HUES64 (cell line): ENCODE results near the gene GLOD4.

Experiments used
- H3K27ac ChIP-seq: 2 replicates; pipeline ENCODE4 v1.7.0; 2013; ENCODE audit warnings: low read depth, low read length, inconsistent platforms
- H3K27me3 ChIP-seq: 2 replicates; pipeline ENCODE4 v1.6.1; 2013; ENCODE audit warnings: mild to moderate bottlenecking, low read length; ENCODE audit not compliant: insufficient read depth
- H3K36me3 ChIP-seq: 2 replicates; pipeline ENCODE4 v1.6.1; 2013; ENCODE audit warnings: mild to moderate bottlenecking, low read length; ENCODE audit not compliant: insufficient read depth
- H3K4me1 ChIP-seq: 2 replicates; pipeline ENCODE4 v1.6.1; 2013; ENCODE audit warnings: mild to moderate bottlenecking, low read length, moderate library complexity; ENCODE audit not compliant: insufficient read depth
- H3K4me3 ChIP-seq: 2 replicates; pipeline ENCODE4 v1.5.1; 2013; ENCODE audit warnings: mild to moderate bottlenecking, low read length, moderate library complexity
- H3K9ac ChIP-seq: 2 replicates; pipeline ENCODE4 v1.6.1; 2013; ENCODE audit warnings: mild to moderate bottlenecking, low read depth, low read length
- H3K9me3 ChIP-seq: 2 replicates; pipeline ENCODE4 v1.6.1; 2013; ENCODE audit warnings: low read depth, low read length; ENCODE audit not compliant: insufficient read depth
- WGBS: fragments of 150-250, 120-280 bp; methylation state at CpG from one replicate; pipeline ENCODE4 v1.1.7; 2013; ENCODE audit warnings: missing lambda C conversion rate; 5-methylcytosine and 5-hydroxymethylcytosine counted together

GLOD4 gene

GRCh38 chr17:737561-738113 lies 44.4 kb downstream of the GLOD4 start:
- WGBS: 97% methylated on average over 13 of the region's 13 CpGs
- no peaks in the 10 kb centered on the region; the same call in 1 of the 2 replicates for H3K27me3 ChIP-seq
- no peak overlapping the region for H3K27ac ChIP-seq
- no peaks in the 10 kb centered on the region for H3K9me3 ChIP-seq
- no peak overlapping the region for H3K9ac ChIP-seq
- H3K4me1 ChIP-seq: 0 out of 2 replicates have a peak, but pooled peaks cover 7% of the 10 kb centered on the region
- H3K4me3 ChIP-seq: no peak overlapping the region
- peaks cover 75% of the 10 kb centered on the region for H3K36me3 ChIP-seq

GRCh38 chr17:733743-734142 lies 48.3 kb downstream of the GLOD4 start:
- Histone ChIP-seq H3K9ac (peak overlapping the region; percentile 92; the same call in 1 of the 2 replicates), H3K27ac (no peak overlapping the region), H3K27me3 (peaks cover 3% of the 10 kb centered on the region; the same call in 1 of the 2 replicates), H3K4me3 (peak overlapping the region; percentile 74), H3K4me1 (0 out of 2 replicates have a peak, but pooled peaks cover 7% of the 10 kb centered on the region), H3K9me3 (no peaks in the 10 kb centered on the region), H3K36me3 (peaks cover 39% of the 10 kb centered on the region)
- WGBS: 88% methylated on average over 10 of the region's 10 CpGs

GRCh38 chr17:732902-733720 lies 49.0 kb downstream of the GLOD4 start:
- 0 out of 2 replicates have a peak, but pooled peaks cover 7% of the 10 kb centered on the region for H3K4me1 ChIP-seq
- H3K4me3 ChIP-seq: peak overlapping the region; percentile 74
- peaks cover 33% of the 10 kb centered on the region for H3K36me3 ChIP-seq
- peak overlapping the region; percentile 92 for H3K9ac ChIP-seq
- H3K9me3 ChIP-seq: no peaks in the 10 kb centered on the region
- WGBS: 10% methylated on average over 57 of the region's 57 CpGs
- H3K27ac ChIP-seq: peak overlapping the region; percentile 41; the same call in 1 of the 2 replicates
- H3K27me3 ChIP-seq: peaks cover 3% of the 10 kb centered on the region; the same call in 1 of the 2 replicates

GRCh38 chr17:732067-732901 lies 49.8 kb downstream of the GLOD4 start, which contains the start of gene TLCD3A:
TSS of gene TLCD3A (plus strand) at chr17:732596. CDS start at chr17:732648, 52 bp downstream.
- Histone ChIP-seq H3K36me3 (peaks cover 26% of the 10 kb centered on the region), H3K27me3 (peaks cover 3% of the 10 kb centered on the region; the same call in 1 of the 2 replicates), H3K9ac (peak within 1 kb of the TSS; percentile 92), H3K4me3 (peak within 1 kb of the TSS; percentile 74), H3K27ac (peak within 1 kb of the TSS; percentile 41), H3K9me3 (no peaks in the 10 kb centered on the region), H3K4me1 (0 out of 2 replicates have a peak, but pooled peaks cover 7% of the 10 kb centered on the region)
- WGBS: under 1% methylated on average over 126 of the region's 126 CpGs

- H3K27ac ChIP-seq: peak overlapping the region; percentile 41; the same call in 1 of the 2 replicates
- 22% methylated on average over 26 of the region's 26 CpGs for WGBS
- H3K9ac ChIP-seq: peak overlapping the region; percentile 73
Measured at GRCh38 chr17:731644-732066, 50.4 kb downstream of the GLOD4 start.

GRCh38 chr17:728911-729310 lies 53.2 kb downstream of the GLOD4 start:
- Histone ChIP-seq H3K27ac (no peak overlapping the region), H3K4me3 (no peak overlapping the region), H3K4me1 (peaks cover 19% of the 10 kb centered on the region; the same call in 1 of the 2 replicates), H3K36me3 (peaks cover 2% of the 10 kb centered on the region; the same call in 1 of the 2 replicates), H3K9me3 (no peaks in the 10 kb centered on the region), H3K27me3 (peaks cover 3% of the 10 kb centered on the region; the same call in 1 of the 2 replicates), H3K9ac (no peak overlapping the region)
- WGBS: 96% methylated on average over 5 of the region's 5 CpGs

More at GRCh38 chr17:731644-732066, 50.4 kb downstream of the GLOD4 start:
- 0 out of 2 replicates have a peak, but pooled peaks cover 8% of the 10 kb centered on the region for H3K4me1 ChIP-seq
- H3K4me3 ChIP-seq: peak overlapping the region; percentile 74
- no peaks in the 10 kb centered on the region for H3K9me3 ChIP-seq
- H3K36me3 ChIP-seq: peaks cover 24% of the 10 kb centered on the region
- peaks cover 3% of the 10 kb centered on the region; the same call in 1 of the 2 replicates for H3K27me3 ChIP-seq

- no peaks in the 10 kb centered on the region for H3K36me3 ChIP-seq
- H3K27ac ChIP-seq: peak overlapping the region; percentile 3; the same call in 1 of the 2 replicates
- H3K4me3 ChIP-seq: no peak overlapping the region
- H3K9me3 ChIP-seq: no peaks in the 10 kb centered on the region
- 0 out of 2 replicates have a peak, but pooled peaks cover 3% of the 10 kb centered on the region for H3K27me3 ChIP-seq
- no peak overlapping the region for H3K9ac ChIP-seq
- 28% methylated on average over 20 of the region's 20 CpGs for WGBS
- H3K4me1 ChIP-seq: peaks cover 13% of the 10 kb centered on the region; the same call in 1 of the 2 replicates
Measured at GRCh38 chr17:726271-726919, 55.7 kb downstream of the GLOD4 start.

GRCh38 chr17:725746-726145 lies 56.3 kb downstream of the GLOD4 start:
- Histone ChIP-seq H3K36me3 (no peaks in the 10 kb centered on the region), H3K9me3 (no peaks in the 10 kb centered on the region), H3K4me1 (peaks cover 13% of the 10 kb centered on the region; the same call in 1 of the 2 replicates), H3K4me3 (no peak overlapping the region), H3K9ac (no peak overlapping the region), H3K27ac (no peak overlapping the region), H3K27me3 (no peaks in the 10 kb centered on the region)
- 62% methylated on average over 12 of the region's 12 CpGs for WGBS

- no peaks in the 10 kb centered on the region for H3K27me3 ChIP-seq
- no peak overlapping the region for H3K9ac ChIP-seq
- H3K27ac ChIP-seq: no peak overlapping the region
- 97% methylated on average over 14 of the region's 14 CpGs for WGBS
- no peak overlapping the region for H3K4me3 ChIP-seq
- no peaks in the 10 kb centered on the region for H3K9me3 ChIP-seq
- H3K4me1 ChIP-seq: peaks cover 13% of the 10 kb centered on the region; the same call in 1 of the 2 replicates
- H3K36me3 ChIP-seq: no peaks in the 10 kb centered on the region
Measured at GRCh38 chr17:725084-725483, 57.0 kb downstream of the GLOD4 start.

- no peak overlapping the region for H3K27ac ChIP-seq
- no peaks in the 10 kb centered on the region for H3K9me3 ChIP-seq
Measured at GRCh38 chr17:721540-721937, 60.5 kb downstream of the GLOD4 start.

More at GRCh38 chr17:721540-721937, 60.5 kb downstream of the GLOD4 start:
- Histone ChIP-seq H3K4me3 (no peak overlapping the region), H3K9ac (no peak overlapping the region), H3K4me1 (peaks cover 11% of the 10 kb centered on the region; the same call in 1 of the 2 replicates), H3K27me3 (no peaks in the 10 kb centered on the region), H3K36me3 (no peaks in the 10 kb centered on the region)
- 75% methylated on average over 5 of the region's 5 CpGs for WGBS
